ENCODE measurements around the gene SPEN. TPM values are rescaled to one million over a fixed set of nuclear protein-coding genes. Genes with fewer than 3 reads are reported as not detected.
A peak's percentile ranks its signal among the peaks of the same experiment; 100 is the strongest.

SPEN gene
- total and polyA plus RNA-seq, 2 experiments from 2014 or later: 24.3 to 25.9 TPM

DNA sequence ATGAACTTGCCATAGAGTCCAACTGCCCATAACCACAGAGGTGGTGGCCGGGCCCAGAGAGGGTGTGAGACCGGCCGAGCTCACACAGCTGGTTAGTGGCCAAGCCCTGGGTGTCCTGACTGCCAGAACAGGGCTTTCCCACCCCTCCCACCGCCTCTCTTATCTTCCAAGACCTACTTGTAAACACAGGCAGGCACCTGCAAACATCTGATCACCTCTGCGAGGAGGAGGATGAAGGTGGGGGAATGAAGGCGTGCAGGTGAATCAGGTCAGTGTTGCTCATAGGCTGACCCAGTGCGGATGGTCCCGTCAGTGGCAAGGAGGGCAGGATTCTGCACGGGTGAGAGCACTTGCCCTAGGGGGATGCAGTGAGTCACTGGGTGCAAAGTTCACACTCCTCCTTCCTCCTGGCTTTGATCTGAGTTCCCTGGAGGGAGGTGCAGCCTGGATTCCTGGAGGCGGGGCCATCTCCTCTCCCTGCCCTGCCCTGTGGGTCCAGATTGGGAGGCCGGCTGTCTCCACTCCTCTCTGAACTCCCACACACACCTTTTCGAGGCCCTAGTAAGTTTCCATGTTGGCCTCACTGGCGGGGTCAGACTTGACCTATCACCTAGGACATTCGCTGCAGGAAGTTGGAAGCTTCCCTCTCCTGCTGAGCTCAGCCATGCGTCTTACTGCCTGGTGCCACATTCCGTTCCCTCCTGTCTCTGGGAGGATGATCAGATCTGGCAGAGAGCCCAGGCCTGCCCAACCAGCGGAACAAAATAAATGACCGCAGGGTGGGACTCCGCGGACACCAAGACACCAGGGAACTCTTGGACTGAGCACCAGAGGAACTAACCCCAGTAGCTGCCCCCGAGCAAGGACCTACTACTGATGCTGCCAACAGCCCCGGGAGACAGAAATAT, 47.3 kb upstream of the SPEN start:
- 31% methylated on average over 22 of the region's 22 CpGs for WGBS (ENCODE audit: low lambda C conversion rate, missing lambda C conversion rate)
- no peak overlapping the region for H2AFZ ChIP-seq
- peak overlapping the region; percentile 59 for H3K4me2 ChIP-seq
- no peaks in the 10 kb centered on the region for H3K27me3 ChIP-seq
- H3K9me3 ChIP-seq (ENCODE audit: low read depth): no peaks in the 10 kb centered on the region
- peak; percentile 91 for DNase-seq (ENCODE audit: low spot score)
- H3K79me2 ChIP-seq: no peaks in the 10 kb centered on the region
- TF ChIP-seq EZH2 (IDR thresholded peaks at IDR 0.05; ENCODE audit: borderline replicate concordance): no peak
- no peak for TF ChIP-seq EZH2phosphoT487 (IDR thresholded peaks at IDR 0.05; ENCODE audit: low read depth, severe bottlenecking, unreplicated experiment)
- TF ChIP-seq, protein P1, sequence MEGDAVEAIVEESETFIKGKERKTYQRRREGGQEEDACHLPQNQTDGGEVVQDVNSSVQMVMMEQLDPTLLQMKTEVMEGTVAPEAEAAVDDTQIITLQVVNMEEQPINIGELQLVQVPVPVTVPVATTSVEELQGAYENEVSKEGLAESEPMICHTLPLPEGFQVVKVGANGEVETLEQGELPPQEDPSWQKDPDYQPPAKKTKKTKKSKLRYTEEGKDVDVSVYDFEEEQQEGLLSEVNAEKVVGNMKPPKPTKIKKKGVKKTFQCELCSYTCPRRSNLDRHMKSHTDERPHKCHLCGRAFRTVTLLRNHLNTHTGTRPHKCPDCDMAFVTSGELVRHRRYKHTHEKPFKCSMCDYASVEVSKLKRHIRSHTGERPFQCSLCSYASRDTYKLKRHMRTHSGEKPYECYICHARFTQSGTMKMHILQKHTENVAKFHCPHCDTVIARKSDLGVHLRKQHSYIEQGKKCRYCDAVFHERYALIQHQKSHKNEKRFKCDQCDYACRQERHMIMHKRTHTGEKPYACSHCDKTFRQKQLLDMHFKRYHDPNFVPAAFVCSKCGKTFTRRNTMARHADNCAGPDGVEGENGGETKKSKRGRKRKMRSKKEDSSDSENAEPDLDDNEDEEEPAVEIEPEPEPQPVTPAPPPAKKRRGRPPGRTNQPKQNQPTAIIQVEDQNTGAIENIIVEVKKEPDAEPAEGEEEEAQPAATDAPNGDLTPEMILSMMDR (IDR thresholded peaks at IDR 0.05; ENCODE audit: poor library complexity): no peak
- H3K36me3 ChIP-seq (replicated peaks; ENCODE audit: insufficient read depth, low read depth): no peaks in the 10 kb centered on the region
- H3K4me3 ChIP-seq: no peak overlapping the region
- peaks cover 41% of the 10 kb centered on the region for H3K4me1 ChIP-seq (ENCODE audit: insufficient read depth)
- H3K27ac ChIP-seq: peak overlapping the region; percentile 92
- H3K9me2 ChIP-seq (replicated peaks; ENCODE audit: insufficient read depth): no peaks in the 10 kb centered on the region
- no peaks in the 10 kb centered on the region for H4K20me1 ChIP-seq (ENCODE audit: insufficient read depth, poor library complexity, severe bottlenecking)

DNA sequence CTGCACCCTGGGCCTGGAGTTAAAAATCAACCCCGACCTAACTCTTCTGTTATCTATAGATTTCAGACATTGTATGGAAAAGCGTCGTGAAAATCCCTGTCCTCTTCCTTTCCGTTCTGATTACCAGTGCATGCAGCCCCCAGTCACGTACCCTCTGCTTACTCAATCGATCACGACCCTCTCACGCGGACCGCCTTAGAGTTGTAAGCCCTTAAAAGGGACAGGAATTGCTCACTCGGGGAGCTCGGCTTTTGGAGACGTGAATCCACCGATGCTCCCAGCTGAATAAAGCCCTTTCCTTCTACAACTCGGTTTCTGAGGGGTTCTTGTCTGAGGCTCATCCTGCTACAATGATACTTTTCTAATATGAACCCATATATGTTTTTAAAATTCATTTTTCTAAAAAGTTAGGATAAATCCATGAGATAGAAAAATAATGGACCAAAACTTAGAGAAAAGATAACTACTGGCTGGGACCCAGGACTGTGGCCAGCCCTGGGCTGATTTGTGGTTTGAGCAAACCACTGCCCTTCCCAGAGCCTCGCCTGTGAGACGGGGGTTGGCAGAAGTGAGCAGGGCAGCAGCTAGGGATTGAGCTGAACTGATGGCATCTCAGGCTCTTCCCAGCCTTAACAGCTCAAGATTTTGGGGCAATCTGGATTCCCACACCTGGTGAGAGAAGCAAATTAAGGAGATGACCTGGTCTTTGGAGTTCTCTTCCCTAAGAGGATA, 45.1 kb upstream of the SPEN start:
- DNase-seq (ENCODE audit: low spot score): no peak
- TF ChIP-seq, protein P1 (IDR thresholded peaks at IDR 0.05; ENCODE audit: poor library complexity): no peak
- TF ChIP-seq EZH2 (IDR thresholded peaks at IDR 0.05; ENCODE audit: borderline replicate concordance): no peak
- no peak for TF ChIP-seq EZH2phosphoT487 (IDR thresholded peaks at IDR 0.05; ENCODE audit: low read depth, severe bottlenecking, unreplicated experiment)
- Histone ChIP-seq H3K4me2 (peak overlapping the region; percentile 20), H3K4me3 (no peak overlapping the region), H2AFZ (no peak overlapping the region), H3K27ac (peak overlapping the region; percentile 82), H3K4me1 (ENCODE audit: insufficient read depth) (peaks cover 27% of the 10 kb centered on the region), H3K9me2 (replicated peaks; ENCODE audit: insufficient read depth) (no peaks in the 10 kb centered on the region), H3K9me3 (ENCODE audit: low read depth) (no peaks in the 10 kb centered on the region), H3K27me3 (no peaks in the 10 kb centered on the region), H4K20me1 (ENCODE audit: insufficient read depth, poor library complexity, severe bottlenecking) (no peaks in the 10 kb centered on the region), H3K79me2 (no peaks in the 10 kb centered on the region), H3K36me3 (replicated peaks; ENCODE audit: insufficient read depth, low read depth) (no peaks in the 10 kb centered on the region)
- WGBS (ENCODE audit: low lambda C conversion rate, missing lambda C conversion rate): 56% methylated on average over 17 of the region's 17 CpGs

DNA sequence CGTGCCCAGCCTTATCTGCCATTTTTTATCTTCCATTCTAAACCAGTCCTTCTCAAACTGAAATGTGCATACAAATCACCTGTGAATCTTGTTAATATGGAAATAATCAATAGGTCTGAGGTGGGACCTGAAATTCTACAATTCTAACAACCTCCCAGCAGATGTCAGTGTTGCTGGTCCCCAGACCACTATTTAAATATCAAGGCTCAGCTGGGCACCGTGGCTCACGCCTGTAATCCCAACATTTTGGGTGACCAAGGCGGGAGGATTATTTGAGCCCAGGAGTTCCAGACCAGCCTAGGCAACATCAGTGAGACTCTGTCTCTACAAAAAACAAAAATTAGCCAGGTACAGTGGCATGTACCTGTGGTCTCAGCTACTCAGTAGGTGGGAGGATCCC, 44.1 kb upstream of the SPEN start:
- 34% methylated on average over 4 of the region's 4 CpGs for WGBS (ENCODE audit: low lambda C conversion rate, missing lambda C conversion rate)

More for the DNA sequence above, 44.1 kb upstream of the SPEN start:
- no peak for TF ChIP-seq EZH2phosphoT487 (IDR thresholded peaks at IDR 0.05; ENCODE audit: low read depth, severe bottlenecking, unreplicated experiment)
- TF ChIP-seq EZH2 (IDR thresholded peaks at IDR 0.05; ENCODE audit: borderline replicate concordance): no peak
- TF ChIP-seq, protein P1 (IDR thresholded peaks at IDR 0.05; ENCODE audit: poor library complexity): peak; percentile 52
- H2AFZ ChIP-seq: no peak overlapping the region
- H3K27me3 ChIP-seq: no peaks in the 10 kb centered on the region
- H4K20me1 ChIP-seq (ENCODE audit: insufficient read depth, poor library complexity, severe bottlenecking): no peaks in the 10 kb centered on the region
- no peaks in the 10 kb centered on the region for H3K36me3 ChIP-seq (replicated peaks; ENCODE audit: insufficient read depth, low read depth)
- no peaks in the 10 kb centered on the region for H3K79me2 ChIP-seq
- H3K4me3 ChIP-seq: no peak overlapping the region
- no peak overlapping the region for H3K4me2 ChIP-seq
- no peaks in the 10 kb centered on the region for H3K9me3 ChIP-seq (ENCODE audit: low read depth)
- DNase-seq (ENCODE audit: low spot score): peak; percentile 48
- H3K27ac ChIP-seq: no peak overlapping the region
- H3K9me2 ChIP-seq (replicated peaks; ENCODE audit: insufficient read depth): no peaks in the 10 kb centered on the region
- peaks cover 27% of the 10 kb centered on the region for H3K4me1 ChIP-seq (ENCODE audit: insufficient read depth)
